Stimulated activated CD4-positive, alpha-beta T cell treated with anti-CD3 and anti-CD28 coated beads, TNF-alpha, amount 100 ng/mL, for 1 hour (primary cell): ENCODE results near the gene LRRC56.
"Not testable (repeated sequence)": the region's sequence is repeated elsewhere in the genome, so short reads cannot be mapped to it uniquely, and the experiment has no call there.

Experiments used
- DNase-seq, 3 donors: peaks; one replicate each; pipeline ENCODE4 v3.0.0-alpha.2; 2020; ENCODE audit warnings: low read depth in 3 of 3, low spot score in 1 of 3

LRRC56 gene

GRCh38 chr11:501001-501682 lies 36.2 kb upstream of the LRRC56 start:
- DNase-seq: no peak

- no peak for DNase-seq
Measured at GRCh38 chr11:501683-502287, 35.5 kb upstream of the LRRC56 start.

GRCh38 chr11:502288-503178 lies 34.8 kb upstream of the LRRC56 start:
- no peak for DNase-seq

- DNase-seq: no peak
Measured at GRCh38 chr11:503179-503981, 33.9 kb upstream of the LRRC56 start.

- DNase-seq: no peak
Measured at GRCh38 chr11:504053-504993, 33.0 kb upstream of the LRRC56 start.

- no peak for DNase-seq
Measured at GRCh38 chr11:504994-505344, 32.4 kb upstream of the LRRC56 start.

- peak; percentile 92 to 96 (median 93) for DNase-seq
Measured at GRCh38 chr11:506238-506994, 30.9 kb upstream of the LRRC56 start.

GRCh38 chr11:506995-507726 lies 30.2 kb upstream of the LRRC56 start, which contains the start of gene RNH1:
Gene RNH1 (minus strand): TSS chr11:507242. CDS start chr11:502162, 5,080 bp downstream.
- peak; percentile 99 to 100 (median 100) for DNase-seq

GRCh38 chr11:507727-508515 lies 29.4 kb upstream of the LRRC56 start:
- DNase-seq: no peak

GRCh38 chr11:508956-509355 lies 28.4 kb upstream of the LRRC56 start:
- DNase-seq: no peak

- DNase-seq: no peak
Measured at GRCh38 chr11:512761-513595, 24.3 kb upstream of the LRRC56 start.

GRCh38 chr11:514606-515005 lies 22.7 kb upstream of the LRRC56 start:
- no peak for DNase-seq

- no peak for DNase-seq
Measured at GRCh38 chr11:515131-515530, 22.2 kb upstream of the LRRC56 start.

GRCh38 chr11:516400-516799 lies 20.9 kb upstream of the LRRC56 start:
- no peak for DNase-seq

- not testable (repeated sequence) for DNase-seq
Measured at GRCh38 chr11:516918-517685, 20.2 kb upstream of the LRRC56 start.
